GM12891 (cell line): ENCODE measurements around the gene CFAP61.
"Not testable (repeated sequence)": the region's sequence is repeated elsewhere in the genome, so short reads cannot be mapped to it uniquely, and the experiment has no call there.

Source experiments
- DNase-seq: peaks from one replicate; pipeline ENCODE4 v3.0.0; 2011; ENCODE audit warnings: low spot score; ENCODE audit not compliant: insufficient read length
- FAIRE-seq: peaks from 2 replicates; lab custom pipeline; 2011; peaks lifted over from hg19 to GRCh38; lab: Jason Lieb, UNC
- PAX5 ChIP-seq: IDR thresholded peaks from 2 replicates; pipeline ENCODE4 v1.6.1; 2011; ENCODE audit warnings: low read length, moderate library complexity, mild to moderate bottlenecking; ENCODE audit not compliant: insufficient read depth, severe bottlenecking
- POLR2A ChIP-seq: IDR thresholded peaks from 2 replicates; pipeline ENCODE4 v1.6.1; 2011; ENCODE audit warnings: low read depth, low read length, control low read depth
- POLR2AphosphoS5 ChIP-seq: IDR thresholded peaks from 2 replicates; pipeline ENCODE4 v1.6.1; 2011; ENCODE audit warnings: low read depth, low read length, control low read depth
- POU2F2 ChIP-seq: IDR thresholded peaks from 2 replicates; pipeline ENCODE4 v1.6.1; 2011; ENCODE audit warnings: low read depth, mild to moderate bottlenecking, control low read depth, low read length, moderate library complexity
- SPI1 ChIP-seq: IDR thresholded peaks from 2 replicates; pipeline ENCODE4 v1.6.1; 2011; ENCODE audit warnings: low read depth, low read length, control low read depth
- TAF1 ChIP-seq: IDR thresholded peaks from 2 replicates; pipeline ENCODE4 v1.6.1; 2011; ENCODE audit warnings: low read depth, low read length, control low read depth

The CFAP61 gene

DNA sequence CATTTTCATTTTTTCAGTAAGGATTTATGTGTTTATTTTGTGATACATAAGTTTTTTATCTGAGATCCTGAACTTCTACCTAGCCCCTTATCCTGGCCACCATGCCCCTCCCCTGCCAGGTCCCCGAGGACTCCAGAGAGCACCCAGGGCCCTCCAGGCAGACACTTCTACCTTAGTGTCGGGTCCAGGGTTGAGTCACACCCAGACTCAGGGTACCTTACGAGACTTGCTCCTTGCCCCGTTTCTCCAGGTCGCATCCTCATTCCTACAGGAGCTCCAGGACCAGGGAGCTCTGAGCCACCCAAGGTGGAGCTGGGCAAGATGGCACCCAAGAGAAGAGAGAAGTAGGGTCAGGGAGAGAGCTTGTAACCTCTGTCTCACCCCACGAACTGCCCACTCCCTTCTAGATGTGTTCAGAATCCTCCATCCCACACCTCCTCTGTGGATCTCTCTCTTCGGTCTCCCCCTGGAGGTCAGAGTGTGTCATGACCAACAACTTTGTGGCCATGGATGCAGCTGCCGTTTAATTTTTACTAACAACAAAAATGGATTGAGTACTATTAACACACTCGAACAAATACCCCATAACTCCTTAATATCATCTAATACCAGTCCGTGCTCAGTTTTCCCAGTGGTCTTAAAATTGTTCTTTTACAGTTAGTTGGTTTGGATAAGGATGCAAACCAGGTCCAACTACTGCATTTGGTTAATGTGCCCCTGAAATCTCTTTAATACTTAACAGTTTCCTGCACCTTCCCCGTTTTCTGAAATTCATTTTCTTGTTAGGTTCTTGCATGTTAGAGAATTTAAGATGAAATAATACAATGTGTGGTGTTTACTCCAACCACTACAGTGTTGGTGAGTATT lies 185.0 kb downstream of the CFAP61 start:
- DNase-seq (peak; percentile 54), FAIRE-seq (peak; percentile 82)
- TF ChIP-seq PAX5 (no peak), POLR2AphosphoS5 (no peak), POLR2A (no peak), POU2F2 (no peak)

GRCh38 chr20:20241976-20242375 lies 189.6 kb downstream of the CFAP61 start:
- TF ChIP-seq POLR2AphosphoS5 (no peak), PAX5 (no peak), POLR2A (no peak), SPI1 (no peak), TAF1 (no peak), POU2F2 (no peak)
- DNase-seq: no peak
- no peak for FAIRE-seq

DNA sequence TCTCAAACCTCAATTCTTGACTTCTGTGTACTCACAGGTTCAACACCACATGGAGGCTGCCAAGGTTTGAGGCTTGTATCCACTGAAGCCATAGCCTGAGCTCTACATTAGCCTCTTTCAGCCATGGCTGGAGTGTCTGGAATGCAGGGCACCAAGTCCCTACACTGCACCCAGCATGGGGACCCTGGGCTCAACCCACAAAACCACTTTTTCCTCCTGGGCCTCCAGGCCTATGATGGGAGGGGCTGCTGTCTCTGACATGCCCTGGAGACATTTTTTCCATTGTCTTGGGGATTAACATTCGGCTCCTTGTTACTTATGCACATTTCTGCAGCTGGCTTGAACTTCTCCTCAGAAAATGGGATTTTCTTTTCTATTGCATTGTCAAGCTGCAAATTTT lies 192.1 kb downstream of the CFAP61 start:
- FAIRE-seq, DNase-seq: not testable (repeated sequence)

DNA sequence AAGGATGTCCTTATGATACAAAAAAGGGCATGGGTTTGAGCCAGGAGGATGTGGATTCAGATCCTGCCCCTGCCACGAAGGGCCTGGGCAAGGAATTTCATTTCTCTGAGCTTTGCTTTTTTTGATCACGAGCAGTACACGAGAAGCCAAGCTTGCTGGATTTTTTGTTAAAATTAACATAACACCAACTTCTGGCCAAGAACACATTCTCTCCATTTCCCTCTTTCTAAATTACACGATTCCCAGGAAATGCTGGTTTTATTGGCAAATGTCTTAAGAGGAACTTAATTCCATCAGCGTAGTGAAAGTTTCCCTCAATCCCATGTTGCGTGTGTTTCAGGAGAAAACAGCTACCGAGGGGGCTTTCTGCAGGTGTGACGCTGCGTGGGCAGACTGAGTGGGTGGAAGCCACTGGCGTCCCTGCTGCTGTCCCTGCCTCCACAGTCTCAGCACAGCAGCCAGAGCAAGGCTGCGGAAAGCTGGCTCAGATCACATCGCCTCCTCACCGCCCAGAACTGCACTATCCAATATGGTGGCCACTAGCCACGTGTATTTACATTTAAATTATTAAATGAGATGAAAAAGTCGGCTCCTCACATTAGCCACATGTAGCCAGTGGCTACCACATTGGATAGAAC lies 194.8 kb downstream of the CFAP61 start:
- no peak for DNase-seq
- FAIRE-seq: no peak
- TF ChIP-seq TAF1 (no peak), POU2F2 (no peak), PAX5 (no peak), POLR2AphosphoS5 (no peak), POLR2A (no peak), SPI1 (no peak)

GRCh38 chr20:20248620-20249200 lies 196.4 kb downstream of the CFAP61 start:
- TF ChIP-seq POLR2AphosphoS5: no peak
- no peak for TF ChIP-seq SPI1
- TF ChIP-seq POU2F2: no peak
- no peak for TF ChIP-seq TAF1
- no peak for TF ChIP-seq PAX5
- TF ChIP-seq POLR2A: no peak
- DNase-seq (no peak), FAIRE-seq (no peak)

- DNase-seq (no peak), FAIRE-seq (no peak)
- TF ChIP-seq POU2F2 (no peak), POLR2AphosphoS5 (no peak)
Observed at GRCh38 chr20:20251317-20251716, 199.0 kb downstream of the CFAP61 start.

GRCh38 chr20:20251836-20252235 lies 199.5 kb downstream of the CFAP61 start:
- DNase-seq (no peak), FAIRE-seq (no peak)
- TF ChIP-seq PAX5: no peak
- TF ChIP-seq SPI1: no peak
- TF ChIP-seq POLR2A: no peak
- no peak for TF ChIP-seq POLR2AphosphoS5
- no peak for TF ChIP-seq TAF1
- no peak for TF ChIP-seq POU2F2

DNA sequence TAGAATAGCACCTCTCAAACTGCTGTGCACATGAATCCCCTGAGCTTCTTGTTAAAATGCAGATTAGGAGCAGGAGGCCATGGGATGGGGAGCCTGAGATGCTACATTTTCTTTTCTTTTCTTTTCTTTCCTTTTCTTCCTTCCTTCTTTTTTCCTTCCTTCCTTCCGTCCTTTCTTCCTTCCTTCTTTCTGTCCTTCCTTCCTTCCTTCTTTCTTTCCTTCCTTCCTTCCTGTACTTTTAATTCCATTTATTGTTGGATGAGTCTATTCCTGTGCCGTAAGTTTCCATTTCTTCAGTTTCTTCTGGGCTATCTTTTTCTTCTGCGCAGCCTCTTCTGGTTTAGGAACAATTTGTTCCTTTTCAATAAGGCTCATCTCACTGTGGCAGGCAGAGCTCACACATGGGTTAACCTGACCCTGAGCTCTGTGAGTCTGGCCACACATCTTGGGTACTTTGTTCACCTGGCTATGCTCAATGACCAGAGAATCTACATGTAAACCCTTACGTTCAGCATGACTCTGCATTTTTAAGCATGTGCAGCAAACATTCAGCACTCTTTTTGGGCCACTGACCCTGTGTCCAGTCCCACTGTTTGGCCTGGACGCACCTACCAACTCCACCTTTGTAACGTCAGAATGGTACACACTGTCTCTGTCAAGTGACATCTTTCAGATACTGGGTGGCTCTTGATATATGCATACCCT lies 200.9 kb downstream of the CFAP61 start:
- FAIRE-seq: no peak
- no peak for DNase-seq
- no peak for TF ChIP-seq POLR2A
- no peak for TF ChIP-seq SPI1
- TF ChIP-seq POLR2AphosphoS5: no peak
- no peak for TF ChIP-seq PAX5
- TF ChIP-seq TAF1: no peak

DNA sequence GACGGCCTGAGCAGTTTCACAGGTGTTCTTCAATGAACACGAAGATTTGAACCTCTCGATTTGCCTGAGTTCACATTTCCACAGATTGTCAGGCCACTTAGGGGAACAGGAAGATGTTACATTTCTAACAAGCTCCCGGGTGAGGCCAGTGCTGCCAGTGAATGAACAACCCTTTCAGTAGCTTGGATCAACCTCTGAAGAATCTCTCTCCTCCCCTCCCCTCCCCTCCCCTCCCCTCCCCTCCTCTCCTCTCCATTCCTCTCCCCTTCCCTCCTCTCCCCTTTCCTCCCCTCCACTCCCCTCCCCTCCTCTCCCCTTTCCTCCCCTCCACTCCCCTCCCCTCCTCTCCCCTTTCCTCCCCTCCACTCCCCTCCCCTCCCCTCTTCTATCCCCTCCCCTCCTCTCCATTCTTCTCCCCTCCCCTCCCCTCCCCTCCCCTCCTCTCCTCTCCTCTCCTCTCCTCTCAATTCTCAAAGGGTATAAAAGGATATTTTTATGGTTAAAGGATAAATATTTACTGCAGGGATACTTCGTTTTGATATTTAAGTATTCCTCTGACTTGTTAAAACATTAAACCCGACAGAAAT lies 201.5 kb downstream of the CFAP61 start:
- no peak for TF ChIP-seq POLR2AphosphoS5
- no peak for TF ChIP-seq PAX5
- no peak for TF ChIP-seq POU2F2
- no peak for TF ChIP-seq POLR2A
- no peak for TF ChIP-seq TAF1
- TF ChIP-seq SPI1: no peak
- no peak for DNase-seq
- no peak for FAIRE-seq
